ENCODE measurements around the gene POLR1G.
"Not testable (repeated sequence)": the region's sequence is repeated elsewhere in the genome, so short reads cannot be mapped to it uniquely, and the experiment has no call there.

POLR1G gene

DNA sequence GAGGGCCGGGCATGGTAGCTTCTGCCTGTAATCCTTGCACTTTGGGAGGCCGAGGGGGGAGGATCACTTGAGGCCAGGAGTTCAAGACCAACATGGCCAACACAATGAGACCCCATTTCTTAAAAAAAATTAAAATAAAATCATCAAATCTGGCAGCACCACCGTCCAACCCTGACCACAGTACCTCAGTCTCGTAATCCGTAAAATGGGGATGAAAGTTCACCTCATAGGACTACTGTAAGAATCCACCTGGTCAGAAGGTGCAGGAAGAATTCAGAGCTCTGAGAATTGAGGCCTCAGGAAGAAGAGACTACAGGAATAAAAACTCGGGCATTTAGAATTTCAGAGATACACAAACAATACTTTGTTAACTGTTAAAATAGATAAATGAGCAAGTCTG lies 4.6 kb upstream of the POLR1G start:
- no peak for DNase-seq

DNA sequence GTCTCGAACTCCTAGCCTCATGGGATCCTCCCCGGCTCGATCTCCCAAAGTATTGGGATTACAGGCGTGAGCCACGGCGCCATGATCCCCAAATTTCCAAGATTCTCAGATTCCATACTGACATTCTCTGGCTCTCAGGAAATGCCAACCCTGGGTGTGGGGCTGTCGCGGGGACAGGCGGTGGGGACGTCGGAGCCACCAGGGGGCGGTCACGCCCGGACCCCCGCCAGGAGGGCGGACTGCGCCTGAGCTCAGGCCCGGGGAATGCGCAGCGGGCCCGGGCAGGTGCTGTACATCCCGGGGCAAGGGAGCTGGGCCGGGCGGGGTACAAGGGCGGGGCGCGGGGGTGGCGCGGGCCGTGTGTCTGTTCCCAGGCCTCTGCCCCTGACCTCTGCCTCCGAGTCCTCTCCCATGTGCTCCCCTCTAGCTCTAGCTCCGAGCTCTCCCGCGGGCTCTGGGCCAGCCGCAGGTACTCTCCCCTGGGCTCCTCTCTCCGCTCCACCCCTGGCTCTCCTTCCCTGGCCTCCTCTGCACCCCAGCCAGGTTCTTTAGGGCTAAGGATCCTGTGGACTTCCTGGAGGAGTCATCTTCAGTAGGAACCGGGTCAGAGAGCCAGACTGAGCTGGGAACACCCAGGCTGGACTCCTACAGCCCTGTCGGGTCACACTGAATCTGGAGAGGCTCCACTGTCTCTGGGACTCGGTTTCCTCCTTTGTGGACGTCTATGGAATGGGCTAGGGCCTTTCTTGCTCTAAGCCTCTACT lies 4.0 kb upstream of the POLR1G start:
- no peak for DNase-seq

DNA sequence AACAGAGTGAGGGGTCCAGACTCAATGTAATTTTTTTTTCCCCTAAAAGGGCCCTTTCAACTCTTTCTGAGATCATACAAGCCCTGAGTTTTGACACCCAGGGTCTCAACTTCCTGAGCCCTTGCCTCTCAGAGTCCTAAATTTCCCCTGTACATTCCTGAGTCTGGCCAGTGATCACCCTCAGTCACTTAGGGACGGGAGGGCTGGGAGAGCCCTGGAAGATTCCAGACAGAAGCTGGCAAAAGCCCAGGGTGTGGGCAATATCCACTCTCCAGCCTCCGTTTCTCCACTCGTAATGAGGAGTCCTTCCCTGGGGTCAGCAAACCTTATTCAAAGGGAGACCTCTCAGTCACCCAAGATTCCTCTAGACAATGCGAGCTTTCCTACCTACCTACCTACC lies 3.2 kb upstream of the POLR1G start:
- no peak for DNase-seq

DNA sequence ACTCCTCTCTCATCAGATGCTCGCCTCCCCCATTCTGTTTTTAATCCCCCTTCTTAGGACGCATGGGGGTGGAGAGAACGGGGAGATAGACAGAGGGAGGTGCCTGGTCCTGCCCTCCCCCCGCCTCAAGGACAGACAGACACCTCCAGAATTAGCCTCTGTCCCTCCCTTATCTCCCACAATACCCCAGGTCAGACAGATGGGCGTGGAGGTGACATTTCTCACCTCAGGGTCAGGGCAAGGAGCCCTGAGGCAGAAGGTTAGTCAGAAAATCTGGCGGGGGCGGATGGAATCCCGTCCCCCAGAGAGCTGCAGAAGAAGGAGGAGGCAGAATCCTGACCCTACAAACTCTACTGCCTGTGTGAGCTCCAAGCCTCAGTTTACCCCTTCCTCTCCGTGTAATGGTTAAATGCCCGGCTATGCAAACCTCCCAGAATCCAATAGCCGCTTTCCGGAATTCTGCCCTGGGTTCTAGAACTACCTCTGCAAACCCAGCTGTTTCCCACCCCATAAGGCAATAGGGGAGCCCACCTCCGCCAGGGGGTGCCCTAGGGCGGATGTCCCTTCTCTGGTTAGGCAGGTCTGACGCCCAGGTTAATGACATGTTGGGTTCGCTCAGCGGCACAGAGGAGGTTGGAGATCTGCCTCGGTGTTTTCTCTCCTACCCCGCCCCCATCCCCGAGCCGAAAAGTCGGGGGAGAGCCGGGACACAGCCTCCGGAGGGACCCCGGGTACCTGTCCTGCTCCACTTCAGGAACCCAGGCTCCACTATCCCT lies 2.5 kb upstream of the POLR1G start:
- peak; percentile 35 for DNase-seq

DNA sequence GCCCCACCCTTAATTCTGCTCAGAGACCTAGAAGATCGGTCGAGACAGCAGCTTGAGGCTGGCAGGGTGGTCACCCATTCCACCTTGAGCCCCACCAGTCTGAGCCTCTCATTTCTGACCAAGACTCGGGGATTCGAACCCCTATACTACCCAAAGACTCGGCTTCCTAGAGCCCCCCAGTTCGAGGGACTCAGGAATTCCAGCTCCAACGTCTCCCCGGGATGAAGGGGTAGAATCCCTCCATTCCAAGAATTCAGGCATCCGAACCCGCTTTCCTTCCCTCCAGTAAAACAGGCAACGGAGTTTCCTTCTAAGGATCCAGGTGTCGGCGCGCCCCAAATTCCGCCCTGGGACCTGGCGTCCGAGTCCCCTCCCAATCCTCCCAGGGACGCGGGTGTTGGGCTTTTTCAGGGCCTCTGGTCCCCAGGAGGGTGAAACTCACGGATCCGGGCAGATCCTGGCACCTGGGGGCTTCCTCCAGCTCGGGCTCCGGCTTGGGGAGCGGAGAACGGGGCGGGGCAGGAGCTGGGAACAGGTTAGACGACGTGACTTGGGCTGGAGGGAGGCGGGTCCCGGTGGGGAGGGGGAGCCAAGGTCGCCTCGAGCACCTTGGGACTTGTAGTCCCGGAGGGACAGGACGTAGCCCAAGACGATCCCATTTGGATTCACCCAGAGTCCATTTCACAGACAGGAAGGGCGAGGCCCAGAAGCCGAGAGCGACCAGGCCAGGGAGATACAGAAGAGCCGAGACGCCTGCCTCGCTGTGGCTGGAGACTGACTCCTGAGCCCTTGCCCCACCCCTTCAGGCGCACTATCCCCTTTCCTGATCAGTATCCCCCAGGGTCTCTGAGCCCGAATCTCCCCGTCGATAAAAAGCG lies 1.6 kb upstream of the POLR1G start, which contains the start of gene PPP1R13L:
TSS of gene PPP1R13L (minus strand) at position 513 of the 878 bp plus-strand sequence. CDS start 6,751 bp downstream, outside the sequence.
- peak; percentile 21 for DNase-seq

DNA sequence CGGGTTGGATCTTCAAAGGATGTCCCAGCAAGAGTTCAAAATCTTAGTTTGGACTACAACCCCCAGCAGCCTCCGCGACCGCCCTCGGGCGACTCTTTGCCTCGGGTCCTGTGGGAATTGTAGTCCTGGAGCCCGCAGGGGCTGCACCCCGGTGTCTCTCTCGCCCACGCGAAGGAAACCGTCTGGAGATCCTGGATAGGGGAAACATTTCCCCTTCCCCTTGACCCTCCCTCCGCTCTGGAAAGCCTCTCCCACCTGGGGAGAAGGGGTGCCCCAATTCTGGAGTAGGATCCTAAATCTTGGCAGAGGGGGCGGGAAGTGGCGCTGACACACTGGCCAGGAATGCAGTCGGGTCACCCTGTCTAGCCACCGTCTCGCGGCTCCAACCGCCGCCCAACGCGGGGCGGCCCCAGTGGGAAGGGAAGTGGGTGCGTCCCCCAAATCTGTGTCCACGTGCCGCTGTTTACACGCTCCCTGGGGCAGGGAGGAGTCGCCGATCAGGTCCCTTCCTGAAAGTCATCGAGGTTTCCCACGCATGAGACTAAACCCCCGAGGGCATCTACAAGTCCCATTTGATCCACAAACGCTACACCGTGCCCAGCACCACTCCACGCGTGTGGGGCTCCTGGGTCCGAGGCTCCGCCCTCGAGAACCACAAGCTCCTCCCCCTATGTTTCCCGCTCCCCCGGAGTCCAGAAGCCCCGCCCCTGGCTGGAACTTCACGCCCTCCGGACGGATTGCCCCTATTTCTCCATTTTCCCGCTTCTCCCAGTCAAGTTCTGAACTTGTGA lies 814 bp upstream of the POLR1G start:
- DNase-seq: peak; percentile 74

DNA sequence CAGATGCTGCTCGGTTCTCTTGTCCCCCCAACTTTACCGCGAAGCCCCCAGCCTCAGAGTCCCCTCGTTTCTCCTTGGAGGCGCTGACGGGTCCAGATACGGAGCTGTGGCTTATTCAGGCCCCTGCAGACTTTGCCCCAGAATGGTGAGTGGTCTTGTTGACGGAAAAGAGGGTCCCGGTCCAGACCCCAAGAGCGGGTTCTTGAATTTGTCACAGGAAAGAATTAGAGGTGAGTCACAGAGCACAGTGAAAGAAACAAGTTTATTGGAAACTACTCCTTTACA lies 589 bp downstream of the POLR1G start:
- no peak for DNase-seq

DNA sequence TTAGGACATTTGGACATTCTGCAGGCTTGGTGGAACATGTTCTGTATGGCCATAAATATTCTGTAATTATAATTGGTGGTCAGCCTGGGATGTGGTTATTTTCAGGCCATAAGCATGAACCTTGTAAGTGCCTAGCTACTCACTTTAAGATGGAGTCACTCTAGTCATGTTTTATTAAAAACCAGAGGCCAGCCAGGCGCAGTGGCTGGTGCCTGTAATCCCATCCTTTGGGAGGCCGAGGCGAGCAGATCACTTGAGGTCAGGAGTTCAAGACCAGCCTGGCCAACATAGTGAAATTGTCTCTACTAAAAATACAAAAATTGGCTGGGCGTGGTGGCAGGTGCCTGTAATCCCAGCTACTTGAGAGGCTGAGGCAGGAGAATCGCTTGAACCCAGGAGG lies 1.1 kb downstream of the POLR1G start:
- not testable (repeated sequence) for DNase-seq

DNA sequence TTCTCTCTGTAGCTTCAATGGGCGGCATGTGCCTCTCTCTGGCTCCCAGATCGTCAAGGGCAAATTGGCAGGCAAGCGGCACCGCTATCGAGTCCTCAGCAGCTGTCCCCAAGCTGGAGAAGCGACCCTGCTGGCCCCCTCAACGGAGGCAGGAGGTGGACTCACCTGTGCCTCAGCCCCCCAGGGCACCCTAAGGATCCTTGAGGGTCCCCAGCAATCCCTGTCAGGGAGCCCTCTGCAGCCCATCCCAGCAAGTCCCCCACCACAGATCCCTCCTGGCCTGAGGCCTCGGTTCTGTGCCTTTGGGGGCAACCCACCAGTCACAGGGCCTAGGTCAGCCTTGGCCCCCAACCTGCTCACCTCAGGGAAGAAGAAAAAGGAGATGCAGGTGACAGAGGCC lies 1.7 kb downstream of the POLR1G start:
- DNase-seq: no peak

DNA sequence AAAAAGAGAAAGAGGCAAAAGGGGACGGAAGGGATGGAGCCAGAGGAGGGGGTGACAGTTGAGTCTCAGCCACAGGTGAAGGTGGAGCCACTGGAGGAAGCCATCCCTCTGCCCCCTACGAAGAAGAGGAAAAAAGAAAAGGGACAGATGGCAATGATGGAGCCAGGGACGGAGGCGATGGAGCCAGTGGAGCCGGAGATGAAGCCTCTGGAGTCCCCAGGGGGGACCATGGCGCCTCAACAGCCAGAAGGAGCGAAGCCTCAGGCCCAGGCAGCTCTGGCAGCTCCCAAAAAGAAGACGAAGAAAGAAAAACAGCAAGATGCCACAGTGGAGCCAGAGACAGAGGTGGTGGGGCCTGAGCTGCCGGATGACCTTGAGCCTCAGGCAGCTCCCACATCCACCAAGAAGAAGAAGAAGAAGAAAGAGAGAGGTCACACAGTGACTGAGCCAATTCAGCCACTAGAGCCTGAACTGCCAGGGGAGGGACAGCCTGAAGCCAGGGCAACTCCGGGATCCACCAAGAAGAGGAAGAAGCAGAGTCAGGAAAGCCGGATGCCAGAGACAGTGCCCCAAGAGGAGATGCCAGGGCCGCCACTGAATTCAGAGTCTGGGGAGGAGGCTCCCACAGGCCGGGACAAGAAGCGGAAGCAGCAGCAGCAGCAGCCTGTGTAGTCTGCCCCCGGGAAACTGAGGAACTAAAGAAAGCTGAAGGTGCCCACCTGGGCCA lies 2.5 kb downstream of the POLR1G start:
- DNase-seq: no peak

DNA sequence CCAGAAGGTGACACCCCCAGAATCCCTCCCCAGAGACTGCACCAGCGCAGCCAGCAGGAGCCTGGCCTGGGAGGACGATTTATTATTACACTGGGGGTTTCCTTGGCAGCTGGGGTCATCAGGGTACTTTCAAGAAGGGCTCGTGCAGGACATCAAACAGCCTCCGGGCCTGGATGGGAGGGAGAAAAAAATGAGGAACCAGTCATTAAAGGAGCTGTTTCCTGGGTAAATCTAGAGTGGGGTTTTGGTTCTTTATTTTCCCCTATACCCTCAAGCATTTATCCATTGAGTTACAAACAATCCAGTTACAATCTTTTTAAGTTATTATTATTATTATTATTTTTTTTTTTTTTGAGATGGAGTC lies 3.1 kb downstream of the POLR1G start:
- no peak for DNase-seq

DNA sequence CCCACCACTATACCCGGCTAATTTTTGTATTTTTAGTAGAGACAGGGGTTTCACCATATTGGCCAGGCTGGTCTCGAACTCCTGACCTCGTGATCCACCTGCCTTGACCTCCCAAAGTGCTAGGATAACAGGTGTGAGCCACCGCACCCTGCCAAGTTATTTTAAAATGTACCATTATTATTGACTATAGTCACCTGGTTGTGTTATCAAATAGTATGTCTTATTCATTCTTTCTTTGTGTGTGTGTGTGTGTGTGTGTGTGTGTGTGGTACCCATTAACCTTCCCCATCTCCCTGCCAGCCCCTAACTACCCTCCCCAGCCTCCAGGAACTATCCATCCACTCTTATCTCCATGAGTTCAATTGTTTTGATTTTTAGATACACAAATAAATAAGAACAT lies 3.9 kb downstream of the POLR1G start:
- DNase-seq: not testable (repeated sequence)

DNA sequence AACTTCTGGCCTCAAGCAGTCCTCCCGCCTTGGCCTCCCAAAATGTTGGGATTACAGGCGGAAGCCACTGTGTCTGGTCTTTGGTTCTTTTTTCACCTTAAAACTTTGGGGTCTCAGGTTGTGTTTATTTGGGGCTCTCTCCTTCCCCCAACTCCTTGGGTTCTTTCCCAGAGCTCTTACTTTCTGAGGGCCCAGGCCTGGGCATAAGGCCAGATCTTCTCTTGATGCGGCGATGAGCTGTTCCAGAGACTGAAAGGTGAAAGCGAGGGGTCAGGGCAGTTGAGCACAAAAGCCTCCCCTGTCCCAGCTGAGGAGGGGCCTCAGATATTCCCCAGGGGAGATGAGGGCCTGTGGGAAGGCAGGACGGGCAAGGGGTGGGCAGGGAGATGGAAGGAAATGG lies 7.1 kb downstream of the POLR1G start:
- no peak for DNase-seq

DNA sequence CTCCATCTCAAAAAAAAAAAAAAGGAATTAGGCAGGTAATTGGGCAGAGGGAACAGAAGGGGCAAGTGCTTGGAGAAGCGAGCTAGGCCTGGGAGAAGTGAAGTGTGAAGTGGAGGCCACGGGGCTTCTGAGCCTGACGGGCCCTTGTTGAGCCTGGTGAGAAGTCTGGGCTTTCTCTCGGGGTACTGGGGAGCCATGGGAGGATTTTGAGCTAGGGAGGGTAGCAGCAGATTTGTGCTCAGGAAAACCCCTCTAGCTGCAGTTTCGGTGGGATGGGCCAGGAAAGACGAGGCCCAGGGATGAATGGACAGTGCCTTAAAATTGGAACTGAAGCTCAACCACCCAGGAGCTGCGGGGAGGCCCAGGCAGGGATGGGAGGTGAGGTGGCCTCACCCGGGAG lies 8.0 kb downstream of the POLR1G start:
- no peak for DNase-seq

DNA sequence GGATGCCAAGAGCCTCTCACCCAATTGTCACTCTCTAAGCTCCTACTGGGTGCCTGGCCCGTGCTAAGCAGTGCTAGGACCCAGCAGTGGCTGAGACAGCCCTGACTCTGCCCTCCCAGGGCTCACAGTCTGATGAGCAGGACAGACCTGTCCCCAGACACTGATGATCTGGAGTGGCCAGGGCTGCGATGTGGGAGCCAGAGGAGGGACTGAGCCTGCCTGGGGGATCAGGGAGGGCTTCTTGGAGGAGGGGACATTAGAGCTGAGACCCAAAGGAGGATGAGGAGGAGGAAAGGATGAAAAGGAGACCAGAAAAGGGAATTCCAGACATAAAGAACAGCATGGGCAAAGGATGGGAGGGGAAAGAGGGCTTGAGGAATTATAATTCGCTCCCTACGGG lies 10.7 kb downstream of the POLR1G start:
- DNase-seq: no peak

DNA sequence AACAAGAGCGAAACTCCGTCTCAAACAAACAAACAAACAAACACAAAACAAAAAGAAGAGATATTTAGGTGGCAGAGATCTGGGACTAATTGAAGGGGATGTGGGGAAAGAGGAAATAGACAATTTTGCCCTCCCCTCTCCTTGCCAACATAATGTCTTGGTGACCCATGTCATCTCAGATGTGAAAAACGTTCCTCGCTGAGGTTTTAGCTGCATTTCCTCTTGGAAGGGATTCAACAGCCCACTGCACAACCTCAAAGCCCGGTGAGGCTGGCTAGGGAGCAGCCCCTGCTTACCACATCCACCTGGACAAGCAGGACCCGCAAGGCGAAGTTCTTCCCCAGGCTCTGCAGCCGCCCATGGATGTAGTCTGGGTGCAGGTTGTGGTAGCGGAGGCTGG lies 12.4 kb downstream of the POLR1G start:
- DNase-seq: no peak

DNA sequence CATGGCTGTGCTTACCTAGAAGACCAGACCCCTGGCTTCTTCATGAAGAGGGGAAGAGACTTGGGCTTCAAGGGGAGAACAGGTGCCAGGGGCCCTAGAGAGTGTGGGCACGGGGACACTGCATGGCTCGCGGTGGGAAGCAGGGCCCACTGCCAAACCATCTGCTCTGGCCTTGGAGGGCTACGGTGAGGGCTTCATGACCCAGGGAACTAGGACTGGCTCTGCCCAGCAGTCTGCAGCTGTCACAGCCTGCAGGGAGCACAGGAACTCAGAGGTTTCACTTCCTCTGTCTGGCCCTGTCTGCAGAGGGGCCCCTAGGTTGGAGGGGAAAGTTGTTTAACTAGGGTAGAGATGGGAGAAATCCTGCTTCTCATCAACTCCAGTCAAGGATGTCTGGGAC lies 13.0 kb downstream of the POLR1G start:
- DNase-seq: no peak

DNA sequence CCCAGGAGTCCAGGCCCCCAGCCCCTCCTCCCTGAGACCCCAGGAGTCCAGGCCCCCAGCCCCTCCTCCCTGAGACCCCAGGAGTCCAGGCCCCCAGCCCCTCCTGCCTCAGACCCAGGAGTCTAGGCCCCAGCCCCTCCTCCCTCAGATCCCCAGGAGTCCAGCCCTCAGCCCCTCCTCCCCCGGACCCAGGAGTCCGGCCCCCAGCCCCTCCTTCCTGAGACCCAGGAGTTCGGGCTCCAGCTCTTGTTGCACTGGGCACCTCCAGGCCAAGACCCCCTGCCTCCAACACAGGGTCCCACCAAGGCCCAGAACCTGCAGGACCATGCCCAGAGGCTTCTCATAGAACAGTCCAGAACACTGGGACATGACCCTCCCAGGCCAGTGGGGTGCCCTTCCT lies 13.5 kb downstream of the POLR1G start:
- no peak for DNase-seq

DNA sequence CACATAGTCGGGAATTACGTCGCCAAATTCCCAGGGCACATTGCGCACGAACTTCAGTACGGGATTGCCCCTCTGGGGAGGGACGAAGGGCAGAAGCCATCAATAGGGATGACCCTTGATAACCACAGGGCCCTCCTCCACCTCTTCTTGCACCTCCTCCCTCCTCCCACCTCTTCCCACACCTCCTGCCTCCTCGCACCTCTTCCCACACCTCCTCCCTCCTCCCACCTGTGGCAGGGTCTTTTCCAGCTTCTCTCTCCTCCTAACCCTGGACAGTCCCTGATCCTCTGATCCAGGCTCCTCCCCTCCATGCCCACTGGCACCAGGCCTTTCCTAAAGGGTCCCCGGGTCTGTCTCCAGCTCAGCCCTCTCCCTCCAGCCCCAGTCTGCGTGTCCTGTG lies 13.9 kb downstream of the POLR1G start:
- no peak for DNase-seq

DNA sequence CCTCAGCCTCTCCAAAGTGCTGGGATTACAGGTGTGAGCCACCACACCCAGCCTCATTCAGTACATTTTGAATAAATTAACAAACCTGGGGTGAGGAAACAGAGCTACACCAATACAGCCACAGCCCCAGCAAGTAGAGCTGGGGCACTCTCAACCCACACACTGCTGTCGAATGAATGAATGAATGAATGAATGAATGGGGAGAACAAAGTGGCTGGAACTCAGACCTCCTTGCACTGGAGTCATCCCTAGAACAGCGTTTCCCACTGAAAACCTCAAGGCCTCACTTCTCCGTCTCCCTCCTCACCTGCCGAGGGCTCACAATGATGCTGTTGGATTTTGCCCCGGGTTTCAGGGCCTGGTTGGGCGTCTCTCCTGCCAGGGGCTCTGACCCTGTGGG lies 14.4 kb downstream of the POLR1G start:
- no peak for DNase-seq

DNA sequence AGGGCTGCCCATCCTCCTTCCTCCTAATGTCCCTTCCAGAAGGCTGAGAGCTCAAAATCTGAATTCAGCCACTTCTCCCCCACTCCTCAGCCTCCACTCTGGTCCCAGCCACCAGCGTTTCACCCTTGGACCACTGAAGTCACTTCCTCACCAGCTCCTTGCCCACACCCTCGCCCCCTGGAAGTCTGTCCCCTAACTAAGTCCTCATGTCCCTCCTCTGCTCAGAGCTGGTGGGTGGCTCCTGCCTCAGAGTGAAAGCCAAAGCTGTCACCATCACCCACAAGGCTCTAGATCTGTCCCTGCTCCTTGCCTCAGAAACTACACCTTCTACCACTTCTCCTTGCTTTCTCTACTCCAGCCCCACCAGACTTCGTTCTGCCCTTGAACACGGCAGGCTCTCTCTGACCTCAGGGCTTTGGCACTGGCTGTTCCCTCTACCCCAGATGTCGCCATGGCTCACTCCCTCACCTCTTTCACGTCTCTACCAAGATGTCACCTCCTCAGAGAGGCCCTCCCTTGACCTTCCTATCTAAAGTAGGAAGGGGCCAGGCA lies 15.6 kb downstream of the POLR1G start:
- DNase-seq: no peak

DNA sequence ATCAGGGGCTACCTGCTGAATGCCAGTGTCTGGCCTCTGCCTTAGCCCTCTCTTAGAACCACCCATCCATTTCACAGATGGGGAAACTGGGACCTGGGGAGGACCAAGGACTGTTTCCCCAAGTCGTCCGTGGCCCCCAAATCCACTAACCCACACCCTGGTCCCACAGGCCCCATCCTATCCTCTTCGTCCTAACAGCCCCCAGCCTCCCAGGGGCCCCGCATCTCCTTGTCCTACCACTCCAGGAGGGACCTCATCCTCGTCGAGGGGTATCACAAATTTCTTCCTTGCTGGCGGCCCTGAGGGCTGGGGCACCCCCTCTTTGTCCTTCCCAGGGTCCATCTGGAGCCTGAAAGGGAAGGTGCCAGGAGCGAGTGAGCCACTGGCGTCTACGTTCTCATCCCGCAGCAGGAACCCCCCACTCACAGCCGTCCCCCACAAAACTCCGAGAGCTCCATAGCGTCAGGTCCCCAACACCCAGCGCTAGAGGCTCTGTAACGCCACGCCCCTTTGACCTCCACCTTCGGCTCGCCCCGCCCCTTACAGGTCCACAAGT lies 16.7 kb downstream of the POLR1G start:
- DNase-seq: peak; percentile 70

Data from activated CD4-positive, alpha-beta T cell treated with anti-CD3 and anti-CD28 coated beads for 1 hour (primary cell).